Activated naive CD4-positive, alpha-beta T cell treated with anti-CD3 and anti-CD28 coated beads, Interleukin-2, amount 50 U/mL, for 72 hours (primary cell): ENCODE results near the gene RAB7B. TPM values are rescaled to one million over a fixed set of nuclear protein-coding genes. Genes with fewer than 3 reads are reported as not detected.
A peak's percentile ranks its signal among the peaks of the same experiment; 100 is the strongest.
"Not testable (repeated sequence)": the region's sequence is repeated elsewhere in the genome, so short reads cannot be mapped to it uniquely, and the experiment has no call there.

ENCODE experiments used
- ATAC-seq, 2 donors: fragments of 150-1000 bp; cut with Tn5 transposase; 2 replicates each; pipeline ENCODE4 v1.10.0; 2021; ENCODE audit warnings: mild to moderate bottlenecking in 2 of 2, moderate library complexity in 2 of 2
- DNase-seq, 2 donors: peaks; one replicate each; pipeline ENCODE4 v3.0.0; 2021 to 2022; ENCODE audit warnings: low spot score in 2 of 2
- H3K27ac Mint-ChIP-seq, 2 donors: one replicate each; pipeline ENCODE4 v1.8.0; 2022; ENCODE audit warnings: mild to moderate bottlenecking in 2 of 2, mixed read lengths in 2 of 2
- H3K36me3 Mint-ChIP-seq, 2 donors: one replicate each; pipeline ENCODE4 v1.8.0; 2022; ENCODE audit warnings: mixed read lengths in 2 of 2
- H3K9me3 Mint-ChIP-seq, 2 donors: one replicate each; pipeline ENCODE4 v1.8.0; 2022; ENCODE audit warnings: mixed read lengths in 2 of 2
- total RNA-seq, 2 donors: library from RNA; stranded (reverse); gene quantifications; one replicate each; pipeline ENCODE4 v1.2.3, GENCODE V29; 2022

The RAB7B gene
- total RNA-seq: not detected

GRCh38 chr1:206002871-206003801 is at the start of gene RAB7B:
RAB7B (minus strand) TSS chr1:206003395; CDS start chr1:205994135, 9,260 bp downstream.
- H3K27ac Mint-ChIP-seq: peak within 1 kb of the TSS in 1 of 2 donors; percentile 0
- no peak for ATAC-seq
- no peaks in the 10 kb centered on the region for H3K36me3 Mint-ChIP-seq
- H3K9me3 Mint-ChIP-seq: no peaks in the 10 kb centered on the region
- no peak for DNase-seq

GRCh38 chr1:206052231-206052865 is 49.2 kb upstream of the RAB7B start:
- H3K9me3 Mint-ChIP-seq, H3K36me3 Mint-ChIP-seq, DNase-seq, ATAC-seq, H3K27ac Mint-ChIP-seq: not testable (repeated sequence)

- no peaks in the 10 kb centered on the region for H3K36me3 Mint-ChIP-seq
- DNase-seq (peak; percentile 47 to 77), ATAC-seq (peak; percentile 88 to 94)
- peak overlapping the region; percentile 29 to 84 for H3K27ac Mint-ChIP-seq
- H3K9me3 Mint-ChIP-seq: no peaks in the 10 kb centered on the region
These were observed 47.5 kb upstream of the RAB7B start for GRCh38 chr1:206050655-206051235.

GRCh38 chr1:206049919-206050600 is 46.9 kb upstream of the RAB7B start:
- DNase-seq (no peak), ATAC-seq (no peak)
- H3K27ac Mint-ChIP-seq: no peak overlapping the region
- H3K36me3 Mint-ChIP-seq: no peaks in the 10 kb centered on the region
- no peaks in the 10 kb centered on the region for H3K9me3 Mint-ChIP-seq

GRCh38 chr1:206049293-206049692 is 46.1 kb upstream of the RAB7B start:
- peak; percentile 27 to 80 for ATAC-seq
- no peaks in the 10 kb centered on the region for H3K9me3 Mint-ChIP-seq
- no peaks in the 10 kb centered on the region for H3K36me3 Mint-ChIP-seq
- H3K27ac Mint-ChIP-seq: no peak overlapping the region
- no peak for DNase-seq

GRCh38 chr1:206048582-206048981 is 45.4 kb upstream of the RAB7B start:
- no peak overlapping the region for H3K27ac Mint-ChIP-seq
- ATAC-seq: no peak
- H3K9me3 Mint-ChIP-seq: no peaks in the 10 kb centered on the region
- H3K36me3 Mint-ChIP-seq: no peaks in the 10 kb centered on the region
- no peak for DNase-seq

GRCh38 chr1:206047271-206047670 is 44.1 kb upstream of the RAB7B start:
- Mint-ChIP-seq H3K27ac (no peak overlapping the region), H3K9me3 (no peaks in the 10 kb centered on the region), H3K36me3 (no peaks in the 10 kb centered on the region)
- no peak for ATAC-seq
- DNase-seq: no peak

GRCh38 chr1:206041640-206042039 is 38.4 kb upstream of the RAB7B start:
- no peaks in the 10 kb centered on the region for H3K9me3 Mint-ChIP-seq
- DNase-seq (no peak), ATAC-seq (no peak)

GRCh38 chr1:206040328-206040727 is 37.1 kb upstream of the RAB7B start:
- H3K9me3 Mint-ChIP-seq: no peaks in the 10 kb centered on the region
- DNase-seq: no peak
- ATAC-seq: no peak
- H3K27ac Mint-ChIP-seq: no peak overlapping the region
- no peaks in the 10 kb centered on the region for H3K36me3 Mint-ChIP-seq

More at GRCh38 chr1:206041640-206042039, 38.4 kb upstream of the RAB7B start:
- Mint-ChIP-seq H3K36me3 (no peaks in the 10 kb centered on the region), H3K27ac (no peak overlapping the region)

GRCh38 chr1:206039046-206039973 is 36.1 kb upstream of the RAB7B start:
- Mint-ChIP-seq H3K9me3 (no peaks in the 10 kb centered on the region), H3K27ac (no peak overlapping the region), H3K36me3 (no peaks in the 10 kb centered on the region)
- DNase-seq: no peak
- no peak for ATAC-seq

- Mint-ChIP-seq H3K36me3 (no peaks in the 10 kb centered on the region), H3K9me3 (no peaks in the 10 kb centered on the region), H3K27ac (no peak overlapping the region)
- DNase-seq: no peak
- ATAC-seq: no peak
These were observed 34.4 kb upstream of the RAB7B start for GRCh38 chr1:206037581-206037980.

- H3K36me3 Mint-ChIP-seq: no peaks in the 10 kb centered on the region
- no peak overlapping the region for H3K27ac Mint-ChIP-seq
- DNase-seq: no peak
- ATAC-seq: peak in 1 of 2 donors; percentile 65
- no peaks in the 10 kb centered on the region for H3K9me3 Mint-ChIP-seq
These were observed 33.7 kb upstream of the RAB7B start for GRCh38 chr1:206036663-206037455.

GRCh38 chr1:206035027-206035426 is 31.8 kb upstream of the RAB7B start:
- ATAC-seq (no peak), DNase-seq (no peak)
- H3K9me3 Mint-ChIP-seq: no peaks in the 10 kb centered on the region
- H3K36me3 Mint-ChIP-seq: no peaks in the 10 kb centered on the region
- H3K27ac Mint-ChIP-seq: no peak overlapping the region

GRCh38 chr1:206032380-206033140 is 29.4 kb upstream of the RAB7B start:
- ATAC-seq (no peak), DNase-seq (no peak)
- no peaks in the 10 kb centered on the region for H3K36me3 Mint-ChIP-seq
- H3K9me3 Mint-ChIP-seq: no peaks in the 10 kb centered on the region
- no peak overlapping the region for H3K27ac Mint-ChIP-seq

GRCh38 chr1:206030714-206031113 is 27.5 kb upstream of the RAB7B start:
- H3K36me3 Mint-ChIP-seq: no peaks in the 10 kb centered on the region
- ATAC-seq: peak; percentile 86 to 94
- H3K27ac Mint-ChIP-seq: no peak overlapping the region
- peak in 1 of 2 donors; percentile 66 for DNase-seq
- H3K9me3 Mint-ChIP-seq: no peaks in the 10 kb centered on the region
